Neural crest cell (in vitro differentiated cells): ENCODE measurements around the gene LDLRAD3. TPM values are rescaled to one million over a fixed set of nuclear protein-coding genes. Genes with fewer than 3 reads are reported as not detected.

Experiments used
- DNase-seq: peaks from one replicate; pipeline ENCODE4 v3.0.0; 2021; ENCODE audit warnings: low read depth, mixed read lengths, low spot score
- H3K27ac Mint-ChIP-seq: one replicate; pipeline ENCODE4 v1.8.0; 2021; ENCODE audit warnings: mild to moderate bottlenecking, mixed read lengths; ENCODE audit not compliant: unreplicated experiment
- H3K27me3 Mint-ChIP-seq: 2 replicates; pipeline ENCODE4 v1.8.0; 2021; ENCODE audit warnings: low read depth, mild to moderate bottlenecking, mixed read lengths
- H3K36me3 Mint-ChIP-seq: 2 replicates; pipeline ENCODE4 v1.8.0; 2021; ENCODE audit warnings: low read depth, mild to moderate bottlenecking, mixed read lengths
- H3K4me1 Mint-ChIP-seq: 2 replicates; pipeline ENCODE4 v1.8.0; 2021; ENCODE audit warnings: mixed read lengths
- H3K4me3 Mint-ChIP-seq: one replicate; pipeline ENCODE4 v1.8.0; 2021; ENCODE audit warnings: mild to moderate bottlenecking, mixed read lengths
- H3K9me3 Mint-ChIP-seq: 2 replicates; pipeline ENCODE4 v1.8.0; 2021; ENCODE audit warnings: mixed read lengths
- CTCF ChIP-seq: fragments of 200-600 bp; sonication (generic); conservative IDR thresholded peaks from 2 replicates; pipeline ENCODE4 v1.5.0; 2021; ENCODE audit warnings: antibody characterized with exemption, mild to moderate bottlenecking
- long read RNA-seq: library from polyadenylated mRNA; unstranded; transcript quantifications from one replicate; pipeline ENCODE4 v2.0.0, GENCODE V29; 2020
- total RNA-seq: library from RNA; stranded (reverse); gene quantifications from 2 replicates; pipeline ENCODE4 v1.2.1, GENCODE V29; 2021

LDLRAD3 gene, protein sequence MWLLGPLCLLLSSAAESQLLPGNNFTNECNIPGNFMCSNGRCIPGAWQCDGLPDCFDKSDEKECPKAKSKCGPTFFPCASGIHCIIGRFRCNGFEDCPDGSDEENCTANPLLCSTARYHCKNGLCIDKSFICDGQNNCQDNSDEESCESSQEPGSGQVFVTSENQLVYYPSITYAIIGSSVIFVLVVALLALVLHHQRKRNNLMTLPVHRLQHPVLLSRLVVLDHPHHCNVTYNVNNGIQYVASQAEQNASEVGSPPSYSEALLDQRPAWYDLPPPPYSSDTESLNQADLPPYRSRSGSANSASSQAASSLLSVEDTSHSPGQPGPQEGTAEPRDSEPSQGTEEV
- 30.1 and 33.8 TPM in 2 replicates for total RNA-seq
- long read RNA-seq, transcript LDLRAD3-201 (6 exons, 3,798 nt), result major isoform, 5 of 26 reads
- long read RNA-seq, partial matches to known transcripts, result 4 of 26 reads
- long read RNA-seq, other reads (novel, unspliced or antisense), result 15 of 26 reads

GRCh38 chr11:35943713-35944502 lies at the start of gene LDLRAD3:
Gene LDLRAD3 (plus strand): TSS chr11:35944062. CDS start chr11:35944099, 37 bp downstream.
- TF ChIP-seq CTCF, result no peak
- Mint-ChIP-seq H3K4me3 (peak within 1 kb of the TSS; percentile 97), H3K4me1 (peaks cover 52% of the 10 kb centered on the region), H3K27me3 (no peaks in the 10 kb centered on the region), H3K9me3 (no peaks in the 10 kb centered on the region), H3K27ac (peak within 1 kb of the TSS; percentile 96), H3K36me3 (no peaks in the 10 kb centered on the region)
- DNase-seq, result peak; percentile 76

DNA sequence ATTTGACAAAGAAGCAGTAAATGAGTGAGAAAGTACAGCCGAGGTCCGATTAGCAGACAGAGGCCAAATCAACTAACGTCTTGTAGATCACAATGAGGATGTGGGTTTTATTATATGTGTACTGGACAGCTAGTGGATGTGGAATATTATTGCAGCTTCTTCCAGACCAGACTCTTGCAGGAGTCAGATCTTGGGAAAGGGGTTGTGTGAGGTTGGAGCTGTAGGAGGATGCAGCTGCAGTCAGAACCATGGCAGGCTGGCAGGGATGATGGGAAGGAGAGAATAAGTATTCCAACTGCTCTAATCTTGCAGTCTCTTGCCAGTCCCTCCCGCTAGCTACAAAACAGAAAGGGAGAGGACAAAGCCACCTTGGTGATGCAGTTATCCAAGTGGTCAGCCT lies 46.8 kb upstream of the LDLRAD3 start:
- H3K27me3 Mint-ChIP-seq, result no peaks in the 10 kb centered on the region
- H3K9me3 Mint-ChIP-seq, result peaks cover 12% of the 10 kb centered on the region
- no peak for TF ChIP-seq CTCF
- H3K36me3 Mint-ChIP-seq, result peaks cover 5% of the 10 kb centered on the region
- H3K4me1 Mint-ChIP-seq, result no peaks in the 10 kb centered on the region
- no peak for DNase-seq
- no peak overlapping the region for H3K4me3 Mint-ChIP-seq
- H3K27ac Mint-ChIP-seq, result no peak overlapping the region

DNA sequence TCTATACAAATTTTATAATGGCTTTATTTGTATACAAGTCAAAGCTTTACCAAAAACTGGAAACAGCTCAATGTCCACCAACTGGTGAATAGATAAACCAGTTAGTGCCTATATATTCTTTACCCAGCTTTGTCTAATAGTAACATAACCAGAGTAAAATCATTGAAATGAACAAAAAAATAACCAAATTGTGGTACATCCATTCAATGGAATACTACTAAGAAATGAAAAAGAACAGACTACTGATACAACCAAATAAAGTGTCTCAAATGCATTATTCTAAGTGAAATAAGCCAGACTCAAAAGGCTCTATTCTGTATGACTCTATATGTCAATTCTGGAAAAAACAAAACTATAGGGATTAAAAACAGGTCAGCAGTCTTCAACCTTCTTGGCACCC lies 40.9 kb upstream of the LDLRAD3 start:
- DNase-seq, result no peak
- Mint-ChIP-seq H3K9me3 (peaks cover 21% of the 10 kb centered on the region), H3K27me3 (no peaks in the 10 kb centered on the region), H3K4me3 (no peak overlapping the region), H3K27ac (no peak overlapping the region), H3K36me3 (peaks cover 15% of the 10 kb centered on the region), H3K4me1 (peaks cover 20% of the 10 kb centered on the region)
- TF ChIP-seq CTCF, result no peak

DNA sequence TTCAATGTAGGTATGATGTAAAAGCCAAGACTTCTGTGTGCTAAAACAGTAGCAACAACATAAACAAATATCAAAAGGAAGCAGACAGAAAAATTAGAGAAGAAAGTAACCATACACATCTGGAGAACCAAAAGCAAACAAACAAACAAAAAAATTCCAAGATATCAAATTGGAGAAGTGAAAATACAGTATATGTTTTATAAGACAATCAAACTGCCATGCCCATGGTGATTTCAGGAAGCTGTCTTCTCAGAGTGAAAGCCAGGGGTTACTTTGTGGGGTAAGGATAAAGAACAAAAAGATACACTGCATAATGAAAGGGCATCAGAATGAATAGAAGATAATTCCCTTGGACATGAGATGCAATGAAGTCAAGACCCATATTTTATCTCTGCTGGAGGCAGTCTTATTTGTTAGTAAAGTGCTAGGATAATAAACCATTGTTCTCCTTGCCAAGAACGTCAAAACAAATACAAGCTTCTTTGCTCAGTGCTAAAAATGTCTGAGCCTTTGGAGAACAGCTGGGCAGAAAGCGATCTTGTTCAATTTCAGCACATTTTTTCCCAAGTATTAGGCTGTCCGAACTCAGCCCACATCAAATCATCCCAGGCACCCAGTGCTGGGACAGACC lies 38.1 kb upstream of the LDLRAD3 start:
- Mint-ChIP-seq H3K9me3 (peaks cover 20% of the 10 kb centered on the region), H3K27me3 (no peaks in the 10 kb centered on the region), H3K27ac (peak overlapping the region; percentile 79), H3K36me3 (peaks cover 15% of the 10 kb centered on the region), H3K4me1 (peaks cover 28% of the 10 kb centered on the region), H3K4me3 (no peak overlapping the region)
- no peak for DNase-seq
- TF ChIP-seq CTCF, result no peak

DNA sequence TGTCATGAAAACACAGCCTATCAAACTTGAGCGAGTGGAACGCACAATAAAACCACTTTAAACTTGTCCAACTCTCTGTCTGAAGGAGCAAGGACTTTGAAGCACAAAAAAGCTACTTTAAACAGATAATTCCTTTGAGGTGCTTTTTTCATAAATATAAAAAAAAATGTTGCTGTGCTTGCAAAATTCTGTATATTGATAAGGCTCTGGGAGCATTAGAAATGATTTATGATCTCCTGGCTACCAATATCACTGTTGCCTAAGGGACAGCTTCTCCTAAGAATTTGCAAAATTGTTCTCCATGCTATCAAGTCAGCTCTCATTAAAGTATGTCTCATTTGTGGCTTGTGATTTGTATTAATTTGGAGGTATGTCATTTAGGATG lies 37.6 kb upstream of the LDLRAD3 start:
- peaks cover 15% of the 10 kb centered on the region for H3K9me3 Mint-ChIP-seq
- TF ChIP-seq CTCF, result no peak
- no peak overlapping the region for H3K4me3 Mint-ChIP-seq
- no peaks in the 10 kb centered on the region for H3K27me3 Mint-ChIP-seq
- no peak for DNase-seq
- peak overlapping the region; percentile 79 for H3K27ac Mint-ChIP-seq
- peaks cover 28% of the 10 kb centered on the region for H3K4me1 Mint-ChIP-seq
- H3K36me3 Mint-ChIP-seq, result peaks cover 15% of the 10 kb centered on the region
